HG02938 (cell line): ENCODE measurements around the gene AOAH.
"Not testable (repeated sequence)": the region's sequence is repeated elsewhere in the genome, so short reads cannot be mapped to it uniquely, and the experiment has no call there.

Experiments
- ATAC-seq: cut with Tn5 transposase; IDR thresholded peaks from one replicate; pipeline ENCODE4 v1.9.1; 2021; ENCODE audit warnings: mild to moderate bottlenecking, moderate library complexity; ENCODE audit not compliant: unreplicated experiment

AOAH gene

GRCh38 chr7:36659172-36659516 is 65.2 kb downstream of the AOAH start:
- ATAC-seq: no peak

- no peak for ATAC-seq
Measured at GRCh38 chr7:36658335-36659171, 65.7 kb downstream of the AOAH start.

- no peak for ATAC-seq
Measured at GRCh38 chr7:36657036-36657660, 67.1 kb downstream of the AOAH start.

- ATAC-seq: no peak
Measured at GRCh38 chr7:36654436-36654835, 69.9 kb downstream of the AOAH start.

- ATAC-seq: no peak
Measured at GRCh38 chr7:36653663-36654355, 70.5 kb downstream of the AOAH start.

- ATAC-seq: no peak
Measured at GRCh38 chr7:36653008-36653662, 71.2 kb downstream of the AOAH start.

GRCh38 chr7:36652431-36652830 is 71.9 kb downstream of the AOAH start:
- ATAC-seq: no peak

GRCh38 chr7:36651404-36651803 is 72.9 kb downstream of the AOAH start:
- no peak for ATAC-seq

- no peak for ATAC-seq
Measured at GRCh38 chr7:36650766-36651312, 73.5 kb downstream of the AOAH start.

- ATAC-seq: no peak
Measured at GRCh38 chr7:36650320-36650719, 74.0 kb downstream of the AOAH start.

GRCh38 chr7:36649319-36649718 is 75.0 kb downstream of the AOAH start:
- not testable (repeated sequence) for ATAC-seq

GRCh38 chr7:36648441-36648840 is 75.9 kb downstream of the AOAH start:
- ATAC-seq: no peak

- ATAC-seq: no peak
Measured at GRCh38 chr7:36644625-36645422, 79.5 kb downstream of the AOAH start.

GRCh38 chr7:36642414-36642813 is 81.9 kb downstream of the AOAH start:
- ATAC-seq: no peak

GRCh38 chr7:36642010-36642409 is 82.3 kb downstream of the AOAH start:
- ATAC-seq: no peak

- ATAC-seq: no peak
Measured at GRCh38 chr7:36640682-36641081, 83.6 kb downstream of the AOAH start.

GRCh38 chr7:36639826-36640225 is 84.5 kb downstream of the AOAH start:
- ATAC-seq: no peak

- ATAC-seq: no peak
Measured at GRCh38 chr7:36638586-36639263, 85.6 kb downstream of the AOAH start.

GRCh38 chr7:36638140-36638539 is 86.2 kb downstream of the AOAH start:
- ATAC-seq: no peak

GRCh38 chr7:36637417-36637816 is 86.9 kb downstream of the AOAH start:
- ATAC-seq: no peak
